Neural crest cell (in vitro differentiated cells): ENCODE measurements around the gene NETO2. TPM values are rescaled to one million over a fixed set of nuclear protein-coding genes. Genes with fewer than 3 reads are reported as not detected.

Source experiments
- DNase-seq: peaks from one replicate; pipeline ENCODE4 v3.0.0; 2021; ENCODE audit warnings: low read depth, mixed read lengths, low spot score
- H3K27ac Mint-ChIP-seq: one replicate; pipeline ENCODE4 v1.8.0; 2021; ENCODE audit warnings: mild to moderate bottlenecking, mixed read lengths; ENCODE audit not compliant: unreplicated experiment
- H3K27me3 Mint-ChIP-seq: 2 replicates; pipeline ENCODE4 v1.8.0; 2021; ENCODE audit warnings: low read depth, mild to moderate bottlenecking, mixed read lengths
- H3K36me3 Mint-ChIP-seq: 2 replicates; pipeline ENCODE4 v1.8.0; 2021; ENCODE audit warnings: low read depth, mild to moderate bottlenecking, mixed read lengths
- H3K4me1 Mint-ChIP-seq: 2 replicates; pipeline ENCODE4 v1.8.0; 2021; ENCODE audit warnings: mixed read lengths
- H3K4me3 Mint-ChIP-seq: one replicate; pipeline ENCODE4 v1.8.0; 2021; ENCODE audit warnings: mild to moderate bottlenecking, mixed read lengths
- H3K9me3 Mint-ChIP-seq: 2 replicates; pipeline ENCODE4 v1.8.0; 2021; ENCODE audit warnings: mixed read lengths
- total RNA-seq: library from RNA; stranded (reverse); gene quantifications from 2 replicates; pipeline ENCODE4 v1.2.1, GENCODE V29; 2021
- TF ChIP-seq, protein P1 (sequence below): fragments of 200-600 bp; sonication (generic); conservative IDR thresholded peaks from 2 replicates; pipeline ENCODE4 v1.5.0; 2021; ENCODE audit warnings: antibody characterized with exemption, mild to moderate bottlenecking

NETO2 gene
- total RNA-seq, 1 donor from 2014 or later, result 105 TPM

DNA sequence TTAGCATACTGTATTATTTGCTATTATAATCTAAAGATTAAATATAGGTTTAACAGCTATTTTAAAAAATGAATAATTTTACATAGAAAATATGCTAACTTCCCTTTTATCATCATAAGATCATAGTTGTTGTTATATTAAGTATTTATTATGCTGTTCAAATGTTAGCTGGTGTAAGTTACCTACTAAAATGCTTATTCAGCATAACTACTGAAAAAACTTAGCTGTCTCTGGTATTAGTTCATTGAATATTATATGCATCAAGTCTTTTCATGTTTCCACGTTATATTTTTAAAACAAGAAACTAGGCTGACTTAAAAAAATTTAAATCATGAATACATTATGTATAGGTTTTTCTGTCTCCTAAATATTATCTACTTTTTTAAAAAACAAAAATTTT is 62.6 kb downstream of the NETO2 start:
- peaks cover 15% of the 10 kb centered on the region for H3K36me3 Mint-ChIP-seq

DNA sequence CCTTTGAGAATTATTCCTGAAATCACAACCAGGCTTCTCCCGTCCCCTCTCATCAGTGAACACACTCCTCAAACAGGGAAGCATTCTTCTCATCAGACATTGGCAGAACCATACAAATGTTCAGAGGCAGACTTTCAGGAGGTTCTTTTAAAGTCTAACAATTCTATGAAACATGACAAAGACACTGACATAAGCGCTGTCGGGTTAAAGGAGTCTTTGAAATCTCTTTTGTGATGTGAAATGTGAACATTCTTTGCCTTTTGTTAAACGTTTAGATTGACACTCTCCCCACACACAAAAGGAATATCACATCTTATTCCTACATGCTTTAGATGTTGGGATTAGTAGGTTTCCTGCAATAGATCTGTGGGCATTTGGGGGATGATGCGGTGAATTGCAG is 63.9 kb downstream of the NETO2 start:
- Mint-ChIP-seq H3K4me3 (no peak overlapping the region), H3K36me3 (peaks cover 13% of the 10 kb centered on the region), H3K9me3 (no peaks in the 10 kb centered on the region), H3K27ac (no peak overlapping the region), H3K27me3 (peaks cover 16% of the 10 kb centered on the region), H3K4me1 (peaks cover 17% of the 10 kb centered on the region)
- no peak for DNase-seq
- TF ChIP-seq, protein P1, sequence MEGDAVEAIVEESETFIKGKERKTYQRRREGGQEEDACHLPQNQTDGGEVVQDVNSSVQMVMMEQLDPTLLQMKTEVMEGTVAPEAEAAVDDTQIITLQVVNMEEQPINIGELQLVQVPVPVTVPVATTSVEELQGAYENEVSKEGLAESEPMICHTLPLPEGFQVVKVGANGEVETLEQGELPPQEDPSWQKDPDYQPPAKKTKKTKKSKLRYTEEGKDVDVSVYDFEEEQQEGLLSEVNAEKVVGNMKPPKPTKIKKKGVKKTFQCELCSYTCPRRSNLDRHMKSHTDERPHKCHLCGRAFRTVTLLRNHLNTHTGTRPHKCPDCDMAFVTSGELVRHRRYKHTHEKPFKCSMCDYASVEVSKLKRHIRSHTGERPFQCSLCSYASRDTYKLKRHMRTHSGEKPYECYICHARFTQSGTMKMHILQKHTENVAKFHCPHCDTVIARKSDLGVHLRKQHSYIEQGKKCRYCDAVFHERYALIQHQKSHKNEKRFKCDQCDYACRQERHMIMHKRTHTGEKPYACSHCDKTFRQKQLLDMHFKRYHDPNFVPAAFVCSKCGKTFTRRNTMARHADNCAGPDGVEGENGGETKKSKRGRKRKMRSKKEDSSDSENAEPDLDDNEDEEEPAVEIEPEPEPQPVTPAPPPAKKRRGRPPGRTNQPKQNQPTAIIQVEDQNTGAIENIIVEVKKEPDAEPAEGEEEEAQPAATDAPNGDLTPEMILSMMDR, result no peak

More for the DNA sequence above, 62.6 kb downstream of the NETO2 start:
- TF ChIP-seq, protein P1, result no peak
- no peak overlapping the region for H3K27ac Mint-ChIP-seq
- peaks cover 14% of the 10 kb centered on the region for H3K27me3 Mint-ChIP-seq
- no peak overlapping the region for H3K4me3 Mint-ChIP-seq
- no peaks in the 10 kb centered on the region for H3K9me3 Mint-ChIP-seq
- no peak for DNase-seq
- H3K4me1 Mint-ChIP-seq, result peaks cover 17% of the 10 kb centered on the region

DNA sequence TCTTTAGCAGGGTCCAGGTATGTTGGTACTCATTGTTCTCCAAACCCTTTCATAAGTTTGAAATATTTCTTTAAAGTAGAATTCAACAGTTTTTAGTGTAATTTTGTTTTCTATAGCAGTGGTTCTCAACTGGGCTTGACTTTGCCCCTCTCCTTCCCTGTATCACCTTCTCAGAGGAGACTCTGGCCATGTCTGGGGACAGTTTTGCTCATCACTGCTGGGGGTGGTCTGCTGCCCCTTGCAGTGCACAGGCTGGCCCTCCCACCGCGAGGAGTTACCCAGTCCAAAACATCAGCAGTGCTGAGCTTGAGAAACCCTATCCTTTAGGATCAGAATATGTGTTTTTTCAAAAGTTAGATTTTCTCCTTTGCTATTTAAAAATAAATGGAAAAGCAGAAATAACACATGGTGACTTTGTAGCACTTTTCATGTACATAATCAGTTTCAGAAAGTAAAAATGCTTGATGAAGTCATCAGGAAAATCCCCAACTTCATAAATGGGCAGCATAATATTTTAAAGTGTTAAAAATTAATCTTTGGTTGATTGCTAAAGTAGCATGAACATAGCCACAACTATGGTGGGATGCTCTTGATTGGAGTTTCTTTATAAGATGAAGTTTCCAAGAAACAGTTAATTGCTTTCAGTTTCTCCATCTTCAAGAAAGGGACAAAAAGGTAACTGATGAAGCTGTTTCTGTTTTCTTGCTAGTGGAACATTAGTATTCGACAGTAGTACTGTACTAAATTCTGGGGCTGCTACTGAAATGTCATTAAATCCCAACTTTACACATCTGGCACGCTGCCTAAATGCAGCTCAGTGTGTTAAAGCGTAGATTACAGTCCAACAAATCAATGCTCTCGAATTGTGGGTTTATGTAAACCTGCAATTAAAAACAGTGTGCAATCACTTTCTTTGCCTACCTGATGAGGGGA is 70.3 kb downstream of the NETO2 start:
- peaks cover under 1% of the 10 kb centered on the region for H3K4me1 Mint-ChIP-seq
- H3K36me3 Mint-ChIP-seq, result no peaks in the 10 kb centered on the region
- no peak overlapping the region for H3K27ac Mint-ChIP-seq
- TF ChIP-seq, protein P1, result no peak
- no peak for DNase-seq
- peaks cover 3% of the 10 kb centered on the region for H3K9me3 Mint-ChIP-seq
- H3K4me3 Mint-ChIP-seq, result no peak overlapping the region
- H3K27me3 Mint-ChIP-seq, result peaks cover 28% of the 10 kb centered on the region

DNA sequence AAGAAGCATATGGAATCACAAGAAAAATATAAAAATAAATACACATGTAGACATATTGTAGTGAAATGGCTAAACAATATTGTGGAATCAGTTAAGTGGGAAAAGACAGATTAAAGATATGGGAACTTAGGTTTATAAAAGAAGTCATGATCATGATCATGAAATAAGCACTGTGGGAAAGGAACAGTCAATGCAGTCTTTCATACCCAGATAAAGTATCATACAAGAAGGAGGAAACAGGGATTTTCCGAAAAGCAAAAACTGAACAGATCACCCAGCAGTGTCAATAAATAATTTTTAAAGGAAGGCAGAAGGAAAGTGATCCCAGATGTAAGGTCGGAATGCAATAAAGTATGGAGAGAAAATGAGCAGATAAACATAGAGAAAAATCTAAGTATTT is 71.6 kb downstream of the NETO2 start:
- H3K36me3 Mint-ChIP-seq, result no peaks in the 10 kb centered on the region
- no peak for DNase-seq
- TF ChIP-seq, protein P1, result no peak
- H3K4me3 Mint-ChIP-seq, result no peak overlapping the region
- H3K4me1 Mint-ChIP-seq, result no peaks in the 10 kb centered on the region
- H3K27ac Mint-ChIP-seq, result no peak overlapping the region
- peaks cover 3% of the 10 kb centered on the region for H3K9me3 Mint-ChIP-seq
- peaks cover 22% of the 10 kb centered on the region for H3K27me3 Mint-ChIP-seq

DNA sequence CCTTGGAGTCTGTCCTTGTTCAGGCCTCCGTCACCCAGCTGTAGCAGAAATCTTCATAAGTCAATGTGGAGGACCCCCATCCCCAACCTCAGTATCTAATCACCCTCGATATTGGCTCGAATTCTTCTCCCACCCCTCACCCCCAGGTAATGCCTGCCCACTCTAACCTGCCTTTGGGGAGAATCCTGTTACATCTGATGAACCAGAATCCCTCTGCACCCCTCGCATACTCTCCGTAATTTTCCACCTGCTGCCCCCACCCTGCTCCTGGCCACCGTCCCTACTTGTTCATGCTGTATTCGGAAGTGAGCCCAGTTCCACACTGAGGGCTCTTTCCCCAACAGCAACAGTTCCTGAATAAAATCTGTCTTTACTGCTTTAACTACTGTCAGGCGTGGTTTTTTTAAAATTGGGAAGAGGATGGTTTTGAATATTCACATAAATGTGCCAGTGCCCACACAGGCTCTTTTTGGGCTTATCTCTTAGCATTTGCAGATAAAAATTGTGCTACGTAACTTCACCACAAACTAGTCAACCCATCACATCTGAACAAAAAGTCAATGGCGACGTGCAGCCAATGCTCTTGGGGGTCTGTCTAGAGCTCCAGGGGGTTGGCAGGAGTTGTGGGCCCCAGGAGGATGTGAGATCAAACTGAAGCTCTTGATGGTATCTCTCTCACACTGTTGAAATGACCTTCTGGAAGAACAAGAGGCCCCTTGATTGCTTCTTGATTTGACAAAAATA is 73.7 kb downstream of the NETO2 start:
- DNase-seq, result no peak
- Mint-ChIP-seq H3K4me3 (no peak overlapping the region), H3K27ac (no peak overlapping the region), H3K27me3 (peaks cover 15% of the 10 kb centered on the region), H3K9me3 (peaks cover 3% of the 10 kb centered on the region), H3K36me3 (no peaks in the 10 kb centered on the region), H3K4me1 (peaks cover 5% of the 10 kb centered on the region)
- TF ChIP-seq, protein P1, result no peak
